K562 (cell line): ENCODE results near the gene COG7. TPM values are rescaled to one million over a fixed set of nuclear protein-coding genes. Genes with fewer than 3 reads are reported as not detected.

Experiments
- ATAC-seq: fragments of 200-7000 bp; cut with Tn5 transposase; 3 replicates; pipeline ENCODE4 v1.9.1; 2020; ENCODE audit warnings: moderate library complexity
- BruUV-seq: library from RNA; stranded (reverse); fragments of 400-500 nt; replicated peaks from 2 replicates; lab custom pipeline; 2021; lab: Mats Ljungman, UMichigan
- CTCF ChIA-PET: fragments of 300-600 bp; formaldehyde crosslinking; extraction: SDS; loops from one replicate; lab custom pipeline; 2021; ENCODE audit warnings: low intra/inter-chr PET ratio; lab: Yijun Ruan, JAX
- POLR2A ChIA-PET: fragments of 300-600, 350-650 bp; sonication (Branson Sonifier 250); formaldehyde crosslinking; extraction: SDS; loops from one replicate; lab custom pipeline; 2021; ENCODE audit warnings: antibody characterized with exemption, inconsistent platforms; lab: Yijun Ruan, JAX
- DNase-seq, 4 experiments: peaks; one replicate each; pipeline versions ENCODE4 v3.0.0 to v3.0.0-alpha.2; 2011 to 2018; ENCODE audit warnings: low spot score in 3 of 4, mixed read lengths in 3 of 4; ENCODE audit errors: extremely low read depth in 1 of 4
- FAIRE-seq: peaks from 2 replicates; lab custom pipeline; 2011; peaks lifted over from hg19 to GRCh38; lab: Jason Lieb, UNC
- H2AFZ ChIP-seq: 2 replicates; pipeline ENCODE4 v1.6.0; 2011; ENCODE audit warnings: low read depth, low read length, control low read depth, inconsistent platforms
- H3K27ac ChIP-seq: fragments of 200-600 bp; 3 replicates; pipeline ENCODE4 v1.8.0; 2011; ENCODE audit warnings: low read depth, mild to moderate bottlenecking, control low read depth, inconsistent platforms, low read length, moderate library complexity, mixed read lengths; ENCODE audit errors: extremely low read depth
- H3K27me3 ChIP-seq, 2 experiments: fragments of 300-600 bp in 1 of 2; 2 replicates in 1 of 2; 3 replicates in 1 of 2; pipeline versions ENCODE4 v1.6.0 to v1.8.0; 2011; ENCODE audit warnings: inconsistent platforms in 2 of 2, low read length in 2 of 2, mild to moderate bottlenecking in 1 of 2, mixed read lengths in 1 of 2, moderate library complexity in 1 of 2; ENCODE audit not compliant: control insufficient read depth in 2 of 2, insufficient read depth in 2 of 2
- H3K36me3 ChIP-seq: fragments of 300-600 bp; 3 replicates; pipeline ENCODE4 v1.8.0; 2011; ENCODE audit warnings: mild to moderate bottlenecking, low read length, inconsistent platforms; ENCODE audit not compliant: control insufficient read depth, insufficient read depth
- H3K4me1 ChIP-seq, 2 experiments: fragments of 200-600 bp in 1 of 2; replicated peaks in 1 of 2; 2 replicates in 1 of 2; 3 replicates in 1 of 2; pipeline versions ENCODE4 v1.5.1 to v1.8.0; 2011; ENCODE audit warnings: inconsistent platforms in 2 of 2, low read length in 2 of 2, mild to moderate bottlenecking in 1 of 2, mixed read lengths in 1 of 2, moderate library complexity in 1 of 2; ENCODE audit not compliant: control insufficient read depth in 2 of 2, insufficient read depth in 2 of 2
- H3K4me2 ChIP-seq: 2 replicates; pipeline ENCODE4 v1.6.1; 2011; ENCODE audit warnings: low read length, control low read depth, inconsistent platforms, mixed read lengths; ENCODE audit not compliant: insufficient read depth
- H3K4me3 ChIP-seq: fragments of 200-600 bp; sonication (generic), shearing (Covaris generic); 2 replicates; pipeline ENCODE4 v1.5.1; 2016; ENCODE audit warnings: control low read depth, inconsistent platforms
- H3K79me2 ChIP-seq: fragments of 200-600 bp; 3 replicates; pipeline ENCODE4 v1.8.0; 2011; ENCODE audit warnings: low read length, inconsistent platforms; ENCODE audit not compliant: control insufficient read depth, insufficient read depth
- H3K9ac ChIP-seq, 2 experiments: 2 replicates each; pipeline versions ENCODE4 v1.6.0 to v1.6.1; 2011; ENCODE audit warnings: low read depth in 2 of 2, low read length in 2 of 2, control low read depth in 1 of 2, inconsistent platforms in 1 of 2, mild to moderate bottlenecking in 1 of 2, mixed read lengths in 1 of 2; ENCODE audit not compliant: insufficient read depth in 1 of 2
- H3K9me1 ChIP-seq: one replicate; pipeline ENCODE4 v1.6.0; 2011; ENCODE audit warnings: inconsistent platforms, mild to moderate bottlenecking, low read length, moderate library complexity; ENCODE audit not compliant: control insufficient read depth, insufficient read depth
- H3K9me3 ChIP-seq: replicated peaks from 2 replicates; pipeline ENCODE4 v1.5.1; 2011; ENCODE audit warnings: low read depth, low read length, inconsistent platforms; ENCODE audit not compliant: control insufficient read depth, insufficient read depth
- H4K20me1 ChIP-seq: replicated peaks from 2 replicates; pipeline ENCODE4 v1.6.1; 2011; ENCODE audit warnings: low read length, inconsistent platforms, mixed read lengths; ENCODE audit not compliant: control insufficient read depth, insufficient read depth
- BRCA1 ChIP-seq, 2 experiments: fragments of 450-650 bp in 1 of 2; sonication (generic) in 1 of 2; formaldehyde crosslinking in 1 of 2; IDR thresholded peaks; 2 replicates each; pipeline versions ENCODE4 v1.5.0 to v1.6.1; 2017 to 2020; ENCODE audit warnings: mild to moderate bottlenecking in 1 of 2, missing genetic modification reagents in 1 of 2
- CREBBP ChIP-seq: IDR thresholded peaks from one replicate; pipeline ENCODE4 v1.6.1; 2012; ENCODE audit warnings: low read depth, mild to moderate bottlenecking, control low read depth, inconsistent platforms, low read length
- MAX ChIP-seq: sonication (generic); formaldehyde crosslinking; IDR thresholded peaks from 2 replicates; pipeline ENCODE4 v1.9.0; 2022; ENCODE audit warnings: mild to moderate bottlenecking, missing genetic modification reagents
- SMARCA4 ChIP-seq: fragments of 450-650 bp; IDR thresholded peaks from 2 replicates; pipeline ENCODE4 v1.6.1; 2016
- TCF3 ChIP-seq: sonication (generic); formaldehyde crosslinking; IDR thresholded peaks from 2 replicates; pipeline ENCODE4 v1.4.0; 2020; ENCODE audit warnings: mild to moderate bottlenecking, missing genetic modification reagents
- TSC22D4 ChIP-seq: fragments of 450-650 bp; IDR thresholded peaks from 2 replicates; pipeline ENCODE4 v1.6.1; 2016; ENCODE audit warnings: missing genetic modification characterization, missing biosample characterization, control low read depth
- ZBTB12 ChIP-seq: fragments of 250-450 bp; sonication (Bioruptor Pico); IDR thresholded peaks from 2 replicates; pipeline ENCODE4 v1.4.0; 2020
- ZNF140 ChIP-seq: fragments of 250-450 bp; sonication (Bioruptor Pico); IDR thresholded peaks from 2 replicates; pipeline ENCODE4 v1.8.0; 2021; ENCODE audit warnings: moderate library complexity, mild to moderate bottlenecking, inconsistent platforms
- ZNF347 ChIP-seq: fragments of 450-650 bp; formaldehyde crosslinking; IDR thresholded peaks from 2 replicates; pipeline ENCODE4 v1.4.0; 2020; ENCODE audit warnings: low read depth, mild to moderate bottlenecking, moderate library complexity
- ZNF778 ChIP-seq: fragments of 450-650 bp; formaldehyde crosslinking; IDR thresholded peaks from 2 replicates; pipeline ENCODE4 v1.4.0; 2020; ENCODE audit warnings: mild to moderate bottlenecking, moderate library complexity
- WGBS: fragments of 100-300 bp; shearing (Covaris generic); methylation state at CpG from one replicate; pipeline ENCODE4 v1.1.6; 2016; ENCODE audit warnings: low coverage, mixed read lengths; ENCODE audit not compliant: insufficient coverage; ENCODE audit errors: missing lambda C conversion rate; 5-methylcytosine and 5-hydroxymethylcytosine counted together
- in situ Hi-C: fragments of 300-500 bp; cut with MboI; formaldehyde crosslinking; loops from 4 replicates; pipeline ENCODE4 v1.15.0; 2018; ENCODE audit warnings: inconsistent platforms, mixed read lengths
- intact Hi-C: fragments of 100-400 bp; cut with micrococcal nuclease; formaldehyde crosslinking; loops from 2 replicates; pipeline ENCODE4 v1.14.2; 2022
- polyA plus RNA-seq, 8 experiments: library from polyadenylated mRNA; depleted of rRNA in 4 of 8; stranded (reverse) in 5 of 8; unstranded in 3 of 8; fragments of >200 nt; fragmentation: Nextera tagmentation in 2 of 8; fragmentation: Illumina TruSeq in 1 of 8; extraction: Ambion mirVana in 2 of 8; extraction: Trizol in 1 of 8; gene quantifications; 2 replicates each; pipeline versions ENCODE4 v1.2.1 to v1.2.3, GENCODE V29; 2011 to 2014; ENCODE audit warnings: inconsistent platforms in 1 of 8, missing spikeins in 1 of 8
- total RNA-seq, 7 experiments: library from RNA; depleted of rRNA in 6 of 7; stranded (reverse); fragments of >200 nt in 6 of 7; fragmentation: Illumina TruSeq in 2 of 7; extraction: Trizol in 2 of 7; gene quantifications; 2 replicates each; pipeline versions ENCODE4 v1.2.1 to v1.2.3, GENCODE V29; 2011 to 2021; ENCODE audit warnings: low replicate concordance in 1 of 7

COG7 gene
- total and polyA plus RNA-seq, 9 of the 15 experiments (the other 6 are each of a cell fraction or from before 2014, with no cell fraction given), result 3.8 to 17.6 (median 13.4) TPM

- in situ Hi-C loops, result no loop called here
- no peaks in the 10 kb centered on the region for H3K27me3 ChIP-seq
- no peaks in the 10 kb centered on the region for H3K9me1 ChIP-seq
- intact Hi-C loops, result no loop called here
- H3K27ac ChIP-seq, result no peak overlapping the region
- no peak overlapping the region for H3K4me2 ChIP-seq
- no peaks in the 10 kb centered on the region for H3K4me1 ChIP-seq
- no peak for TF ChIP-seq ZNF347 (CRISPR knock-in tag)
- no peak for TF ChIP-seq CREBBP
- no peak for TF ChIP-seq BRCA1 (IDR thresholded peaks at IDR 0.05)
- TF ChIP-seq BRCA1 (CRISPR knock-in tag; IDR thresholded peaks at IDR 0.05), result no peak
- no peak for TF ChIP-seq SMARCA4
- TF ChIP-seq TSC22D4, result no peak
- no peak for TF ChIP-seq TCF3 (CRISPR knock-in tag)
- no peak for TF ChIP-seq ZBTB12 (CRISPR knock-in tag)
- no peak for TF ChIP-seq MAX (CRISPR knock-in tag)
- no peak for TF ChIP-seq ZNF778 (CRISPR knock-in tag)
- no peak for TF ChIP-seq ZNF140 (CRISPR knock-in tag)
- ChIA-PET POLR2A (interaction anchor here (0.6 to 1.1 kb wide), 2 partner anchors 16 to 34 kb away, joined by 3 read pairs; no protein-coding TSS in a partner anchor), CTCF (no interaction called here)
- no peaks in the 10 kb centered on the region for H3K79me2 ChIP-seq
- no peaks in the 10 kb centered on the region for H3K9me3 ChIP-seq
- no peak overlapping the region for H3K4me3 ChIP-seq
- WGBS, result 93% methylated on average over 1 of the region's 1 CpG
- DNase-seq, result no peak
- BruUV-seq, result TSS peak; percentile 12
- ATAC-seq, result no peak
- FAIRE-seq, result no peak
- peaks cover 92% of the 10 kb centered on the region for H3K36me3 ChIP-seq
- no peak overlapping the region for H2AFZ ChIP-seq
- no peak overlapping the region for H3K9ac ChIP-seq
- 0 out of 2 replicates have a peak, but pooled peaks cover 7% of the 10 kb centered on the region for H4K20me1 ChIP-seq
These were observed 23.3 kb upstream of the COG7 start for GRCh38 chr16:23476289-23476688.
